ENCODE measurements around the gene PAXX. TPM values are rescaled to one million over a fixed set of nuclear protein-coding genes. Genes with fewer than 3 reads are reported as not detected.

Gene PAXX
- total RNA-seq, 1 experiment from 2014 or later, result 44.1 TPM

DNA sequence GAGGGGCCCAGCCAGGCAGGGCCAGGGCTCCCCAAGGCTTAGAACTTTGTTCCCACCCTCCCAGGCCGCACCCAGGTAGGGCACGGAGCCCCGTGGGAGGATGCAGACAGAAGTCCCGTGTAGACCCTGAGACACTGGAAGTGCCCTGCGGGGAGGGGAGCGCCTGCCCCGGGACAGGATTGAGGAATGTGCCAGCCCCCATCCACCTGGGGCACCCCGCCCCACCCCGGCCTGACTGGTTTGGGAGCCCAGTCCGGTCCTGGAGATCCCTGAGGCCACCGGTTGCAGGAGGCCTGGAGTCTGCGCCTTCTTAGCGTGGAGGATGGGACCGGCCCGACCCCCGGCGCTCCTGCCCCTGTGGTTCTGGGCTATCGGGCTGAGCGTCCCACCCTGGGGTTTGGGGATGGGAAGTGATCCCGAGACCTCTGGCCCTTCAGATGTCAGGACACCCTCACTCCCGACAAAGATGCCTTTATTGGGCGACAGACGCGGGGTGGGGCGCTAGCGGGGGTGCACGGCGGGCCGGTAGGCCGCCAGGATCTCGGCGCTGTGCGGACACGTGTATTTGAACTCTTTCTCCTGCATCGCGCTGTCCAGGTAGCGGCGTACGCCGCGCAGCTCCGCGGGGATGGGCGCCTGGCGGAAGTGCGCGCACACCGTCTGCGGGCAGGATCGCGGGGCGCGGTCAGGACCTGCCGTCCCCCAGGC is 2.1 kb downstream of the PAXX start:
- peaks cover 4% of the 10 kb centered on the region; the same call in 1 of the 2 replicates for H3K4me1 Mint-ChIP-seq
- H3K27ac Mint-ChIP-seq, result no peak overlapping the region
- H3K9me3 Mint-ChIP-seq, result peaks cover 9% of the 10 kb centered on the region
- DNase-seq (ENCODE audit: low spot score) (no peak), ATAC-seq (no peak)
- ChIA-PET POLR2A (no interaction called here), CTCF (interaction anchor here (0.7 to 4.8 kb wide), 10 partner anchors 16 to 186 kb away, joined by 3 to 53 read pairs (median 8); partner anchors contain the start of genes ABCA2 and NPDC1)
- peak overlapping the region; percentile 72; the same call in 1 of the 2 replicates for H3K4me3 Mint-ChIP-seq
- no peaks in the 10 kb centered on the region for H3K36me3 Mint-ChIP-seq
- TF ChIP-seq ZBTB21 (CRISPR knock-in tag; IDR thresholded peaks at IDR 0.05; ENCODE audit: borderline replicate concordance) (no peak), NFE2L1 (CRISPR knock-in tag; IDR thresholded peaks at IDR 0.05) (no peak), HMGA2 (CRISPR knock-in tag; IDR thresholded peaks at IDR 0.05) (no peak), FOXK1 (CRISPR knock-in tag; IDR thresholded peaks at IDR 0.05) (no peak), JAZF1 (CRISPR knock-in tag; IDR thresholded peaks at IDR 0.05) (no peak), JUN (CRISPR knock-in tag; IDR thresholded peaks at IDR 0.05) (no peak), RORB (CRISPR knock-in tag; IDR thresholded peaks at IDR 0.05) (no peak), TP53 (CRISPR knock-in tag; IDR thresholded peaks at IDR 0.05) (no peak)
- TF ChIP-seq, protein P1, sequence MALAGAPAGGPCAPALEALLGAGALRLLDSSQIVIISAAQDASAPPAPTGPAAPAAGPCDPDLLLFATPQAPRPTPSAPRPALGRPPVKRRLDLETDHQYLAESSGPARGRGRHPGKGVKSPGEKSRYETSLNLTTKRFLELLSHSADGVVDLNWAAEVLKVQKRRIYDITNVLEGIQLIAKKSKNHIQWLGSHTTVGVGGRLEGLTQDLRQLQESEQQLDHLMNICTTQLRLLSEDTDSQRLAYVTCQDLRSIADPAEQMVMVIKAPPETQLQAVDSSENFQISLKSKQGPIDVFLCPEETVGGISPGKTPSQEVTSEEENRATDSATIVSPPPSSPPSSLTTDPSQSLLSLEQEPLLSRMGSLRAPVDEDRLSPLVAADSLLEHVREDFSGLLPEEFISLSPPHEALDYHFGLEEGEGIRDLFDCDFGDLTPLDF (CRISPR knock-in tag; IDR thresholded peaks at IDR 0.05), result no peak
- TF ChIP-seq, protein P2, sequence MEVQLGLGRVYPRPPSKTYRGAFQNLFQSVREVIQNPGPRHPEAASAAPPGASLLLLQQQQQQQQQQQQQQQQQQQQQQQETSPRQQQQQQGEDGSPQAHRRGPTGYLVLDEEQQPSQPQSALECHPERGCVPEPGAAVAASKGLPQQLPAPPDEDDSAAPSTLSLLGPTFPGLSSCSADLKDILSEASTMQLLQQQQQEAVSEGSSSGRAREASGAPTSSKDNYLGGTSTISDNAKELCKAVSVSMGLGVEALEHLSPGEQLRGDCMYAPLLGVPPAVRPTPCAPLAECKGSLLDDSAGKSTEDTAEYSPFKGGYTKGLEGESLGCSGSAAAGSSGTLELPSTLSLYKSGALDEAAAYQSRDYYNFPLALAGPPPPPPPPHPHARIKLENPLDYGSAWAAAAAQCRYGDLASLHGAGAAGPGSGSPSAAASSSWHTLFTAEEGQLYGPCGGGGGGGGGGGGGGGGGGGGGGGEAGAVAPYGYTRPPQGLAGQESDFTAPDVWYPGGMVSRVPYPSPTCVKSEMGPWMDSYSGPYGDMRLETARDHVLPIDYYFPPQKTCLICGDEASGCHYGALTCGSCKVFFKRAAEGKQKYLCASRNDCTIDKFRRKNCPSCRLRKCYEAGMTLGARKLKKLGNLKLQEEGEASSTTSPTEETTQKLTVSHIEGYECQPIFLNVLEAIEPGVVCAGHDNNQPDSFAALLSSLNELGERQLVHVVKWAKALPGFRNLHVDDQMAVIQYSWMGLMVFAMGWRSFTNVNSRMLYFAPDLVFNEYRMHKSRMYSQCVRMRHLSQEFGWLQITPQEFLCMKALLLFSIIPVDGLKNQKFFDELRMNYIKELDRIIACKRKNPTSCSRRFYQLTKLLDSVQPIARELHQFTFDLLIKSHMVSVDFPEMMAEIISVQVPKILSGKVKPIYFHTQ (CRISPR knock-in tag; IDR thresholded peaks at IDR 0.05), result no peak
- H3K27me3 Mint-ChIP-seq (ENCODE audit: low read depth), result peaks cover 21% of the 10 kb centered on the region

DNA sequence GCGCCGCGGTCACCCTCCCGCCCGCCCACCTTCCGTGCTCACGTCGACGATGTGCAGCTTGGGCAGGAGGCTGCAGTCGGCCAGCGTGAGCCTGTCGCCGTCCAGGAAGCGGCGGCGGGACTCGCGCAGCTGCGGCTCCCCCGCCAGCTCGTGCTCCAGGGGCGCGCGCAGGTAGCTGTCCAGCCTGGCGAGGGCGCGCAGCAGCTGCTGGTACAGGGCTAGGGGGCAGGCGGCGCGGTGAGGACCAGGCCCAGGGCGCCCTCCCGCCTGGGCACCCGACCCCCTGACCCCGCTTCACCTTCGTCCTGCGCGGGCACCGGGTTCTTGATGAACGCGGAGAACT is 2.6 kb downstream of the PAXX start:
- ATAC-seq (no peak), DNase-seq (ENCODE audit: low spot score) (no peak)
- no peak for TF ChIP-seq NR3C1 (CRISPR knock-in tag; conservative IDR thresholded peaks at IDR 0.05; ENCODE audit: low read depth)
- no peak for TF ChIP-seq ETV6 (CRISPR knock-in tag; IDR thresholded peaks at IDR 0.05)
- no peak for TF ChIP-seq NR2C2 (CRISPR knock-in tag; IDR thresholded peaks at IDR 0.05)
- ChIA-PET POLR2A (no interaction called here), CTCF (interaction anchor here (0.5 to 4.8 kb wide), 10 partner anchors 16 to 186 kb away, joined by 3 to 53 read pairs (median 5); partner anchors contain the start of genes ABCA2, AJM1 and NPDC1)
- peaks cover 9% of the 10 kb centered on the region for H3K9me3 Mint-ChIP-seq
- peaks cover 4% of the 10 kb centered on the region; the same call in 1 of the 2 replicates for H3K4me1 Mint-ChIP-seq
- no peak overlapping the region for H3K27ac Mint-ChIP-seq
- no peaks in the 10 kb centered on the region for H3K36me3 Mint-ChIP-seq
- no peak overlapping the region for H3K4me3 Mint-ChIP-seq
- H3K27me3 Mint-ChIP-seq (ENCODE audit: low read depth), result peaks cover 17% of the 10 kb centered on the region

DNA sequence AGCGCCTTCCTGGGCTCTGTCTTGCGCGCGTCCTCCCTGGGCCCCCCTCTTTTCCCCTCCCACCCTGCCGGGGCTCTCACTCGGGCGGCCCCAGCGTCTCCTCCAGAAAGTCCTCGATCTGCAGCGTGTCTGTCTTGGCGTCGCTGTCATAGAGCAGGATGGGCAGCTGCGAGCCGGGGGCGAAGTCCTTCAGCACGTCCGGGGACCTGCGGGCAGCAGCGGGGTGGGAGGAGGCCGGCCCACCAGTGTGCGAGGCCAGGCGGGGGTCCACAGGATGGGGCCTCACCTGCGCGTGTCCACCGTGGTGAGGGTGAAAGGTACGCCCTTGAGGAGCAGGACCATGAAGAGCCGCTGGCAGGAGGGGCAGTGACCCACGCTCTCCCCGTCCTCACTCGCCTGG is 3.1 kb downstream of the PAXX start:
- H3K4me3 Mint-ChIP-seq, result 0 out of 2 replicates have a peak overlapping the region, but pooled peaks have one; percentile 4
- POLR2A ChIA-PET, result interaction anchor here (0.6 kb wide), 1 partner anchor 19 kb away, joined by 3 read pairs; no protein-coding TSS in a partner anchor
- H3K36me3 Mint-ChIP-seq, result no peaks in the 10 kb centered on the region
- peaks cover 13% of the 10 kb centered on the region for H3K27me3 Mint-ChIP-seq (ENCODE audit: low read depth)
- H3K4me1 Mint-ChIP-seq, result peaks cover 4% of the 10 kb centered on the region; the same call in 1 of the 2 replicates
- ATAC-seq (no peak), DNase-seq (ENCODE audit: low spot score) (no peak)
- H3K27ac Mint-ChIP-seq, result no peak overlapping the region
- CTCF ChIA-PET, result interaction anchor here (0.5 to 4.8 kb wide), 14 partner anchors 9 to 187 kb away, joined by 3 to 53 read pairs (median 6); partner anchors contain the start of genes ABCA2, AJM1 and NPDC1
- peaks cover 6% of the 10 kb centered on the region for H3K9me3 Mint-ChIP-seq
- TF ChIP-seq, protein P3, sequence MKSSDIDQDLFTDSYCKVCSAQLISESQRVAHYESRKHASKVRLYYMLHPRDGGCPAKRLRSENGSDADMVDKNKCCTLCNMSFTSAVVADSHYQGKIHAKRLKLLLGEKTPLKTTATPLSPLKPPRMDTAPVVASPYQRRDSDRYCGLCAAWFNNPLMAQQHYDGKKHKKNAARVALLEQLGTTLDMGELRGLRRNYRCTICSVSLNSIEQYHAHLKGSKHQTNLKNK (CRISPR knock-in tag; IDR thresholded peaks at IDR 0.05), result no peak
- TF ChIP-seq OVOL2 (CRISPR knock-in tag; IDR thresholded peaks at IDR 0.05; ENCODE audit: borderline replicate concordance) (no peak), ZNF423 (CRISPR knock-in tag; IDR thresholded peaks at IDR 0.05) (no peak), MXD4 (CRISPR knock-in tag; IDR thresholded peaks at IDR 0.05; ENCODE audit: borderline replicate concordance) (no peak), NR2C2 (CRISPR knock-in tag; IDR thresholded peaks at IDR 0.05) (no peak), CREB1 (CRISPR knock-in tag; IDR thresholded peaks at IDR 0.05) (no peak), ZNF121 (CRISPR knock-in tag; IDR thresholded peaks at IDR 0.05) (no peak)
- TF ChIP-seq, protein P4, sequence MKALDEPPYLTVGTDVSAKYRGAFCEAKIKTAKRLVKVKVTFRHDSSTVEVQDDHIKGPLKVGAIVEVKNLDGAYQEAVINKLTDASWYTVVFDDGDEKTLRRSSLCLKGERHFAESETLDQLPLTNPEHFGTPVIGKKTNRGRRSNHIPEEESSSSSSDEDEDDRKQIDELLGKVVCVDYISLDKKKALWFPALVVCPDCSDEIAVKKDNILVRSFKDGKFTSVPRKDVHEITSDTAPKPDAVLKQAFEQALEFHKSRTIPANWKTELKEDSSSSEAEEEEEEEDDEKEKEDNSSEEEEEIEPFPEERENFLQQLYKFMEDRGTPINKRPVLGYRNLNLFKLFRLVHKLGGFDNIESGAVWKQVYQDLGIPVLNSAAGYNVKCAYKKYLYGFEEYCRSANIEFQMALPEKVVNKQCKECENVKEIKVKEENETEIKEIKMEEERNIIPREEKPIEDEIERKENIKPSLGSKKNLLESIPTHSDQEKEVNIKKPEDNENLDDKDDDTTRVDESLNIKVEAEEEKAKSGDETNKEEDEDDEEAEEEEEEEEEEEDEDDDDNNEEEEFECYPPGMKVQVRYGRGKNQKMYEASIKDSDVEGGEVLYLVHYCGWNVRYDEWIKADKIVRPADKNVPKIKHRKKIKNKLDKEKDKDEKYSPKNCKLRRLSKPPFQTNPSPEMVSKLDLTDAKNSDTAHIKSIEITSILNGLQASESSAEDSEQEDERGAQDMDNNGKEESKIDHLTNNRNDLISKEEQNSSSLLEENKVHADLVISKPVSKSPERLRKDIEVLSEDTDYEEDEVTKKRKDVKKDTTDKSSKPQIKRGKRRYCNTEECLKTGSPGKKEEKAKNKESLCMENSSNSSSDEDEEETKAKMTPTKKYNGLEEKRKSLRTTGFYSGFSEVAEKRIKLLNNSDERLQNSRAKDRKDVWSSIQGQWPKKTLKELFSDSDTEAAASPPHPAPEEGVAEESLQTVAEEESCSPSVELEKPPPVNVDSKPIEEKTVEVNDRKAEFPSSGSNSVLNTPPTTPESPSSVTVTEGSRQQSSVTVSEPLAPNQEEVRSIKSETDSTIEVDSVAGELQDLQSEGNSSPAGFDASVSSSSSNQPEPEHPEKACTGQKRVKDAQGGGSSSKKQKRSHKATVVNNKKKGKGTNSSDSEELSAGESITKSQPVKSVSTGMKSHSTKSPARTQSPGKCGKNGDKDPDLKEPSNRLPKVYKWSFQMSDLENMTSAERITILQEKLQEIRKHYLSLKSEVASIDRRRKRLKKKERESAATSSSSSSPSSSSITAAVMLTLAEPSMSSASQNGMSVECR (CRISPR knock-in tag; IDR thresholded peaks at IDR 0.05; ENCODE audit: borderline replicate concordance), result no peak
- TF ChIP-seq, protein P5, sequence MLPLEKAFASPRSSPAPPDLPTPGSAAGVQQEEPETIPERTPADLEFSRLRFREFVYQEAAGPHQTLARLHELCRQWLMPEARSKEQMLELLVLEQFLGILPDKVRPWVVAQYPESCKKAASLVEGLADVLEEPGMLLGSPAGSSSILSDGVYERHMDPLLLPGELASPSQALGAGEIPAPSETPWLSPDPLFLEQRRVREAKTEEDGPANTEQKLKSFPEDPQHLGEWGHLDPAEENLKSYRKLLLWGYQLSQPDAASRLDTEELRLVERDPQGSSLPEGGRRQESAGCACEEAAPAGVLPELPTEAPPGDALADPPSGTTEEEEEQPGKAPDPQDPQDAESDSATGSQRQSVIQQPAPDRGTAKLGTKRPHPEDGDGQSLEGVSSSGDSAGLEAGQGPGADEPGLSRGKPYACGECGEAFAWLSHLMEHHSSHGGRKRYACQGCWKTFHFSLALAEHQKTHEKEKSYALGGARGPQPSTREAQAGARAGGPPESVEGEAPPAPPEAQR (CRISPR knock-in tag; IDR thresholded peaks at IDR 0.05), result no peak

All from WTC11 (cell line).